Measurements from ENCODE around the gene PSMB5. TPM values are rescaled to one million over a fixed set of nuclear protein-coding genes. Genes with fewer than 3 reads are reported as not detected.

The PSMB5 gene
- total and polyA plus RNA-seq, 2 of the 13 experiments (the other 11 are each of a cell fraction or from before 2014, with no cell fraction given) = 705 to 871 TPM

GRCh38 chr14:22977684-22978486 lies 56.8 kb downstream of the PSMB5 start (continued):
- TF ChIP-seq PAXIP1 (CRISPR knock-in tag; conservative IDR thresholded peaks at IDR 0.05) (peak; percentile 100), FOSL2 (CRISPR knock-in tag; IDR thresholded peaks at IDR 0.05) (peak; percentile 99), YEATS2 (CRISPR knock-in tag; IDR thresholded peaks at IDR 0.05; ENCODE audit: borderline replicate concordance) (no peak; the same call in 1 of the 2 replicates), ASH2L (IDR thresholded peaks at IDR 0.05; ENCODE audit: insufficient read length, low read depth, low read length) (peak; percentile 47), ZNF639 (CRISPR knock-in tag; conservative IDR thresholded peaks at IDR 0.05) (no peak; the same call in 1 of the 2 replicates), ZNF3 (CRISPR knock-in tag; IDR thresholded peaks at IDR 0.05) (no peak), ZNF572 (CRISPR knock-in tag; IDR thresholded peaks at IDR 0.05) (no peak), MAFG (CRISPR knock-in tag; IDR thresholded peaks at IDR 0.05) (no peak), ZNF33A (CRISPR knock-in tag; IDR thresholded peaks at IDR 0.05; ENCODE audit: borderline replicate concordance) (no peak), ZBED4 (CRISPR knock-in tag; IDR thresholded peaks at IDR 0.05; ENCODE audit: borderline replicate concordance) (peak; percentile 81), ZNF629 (CRISPR knock-in tag; conservative IDR thresholded peaks at IDR 0.05) (no peak), SP5 (CRISPR knock-in tag; IDR thresholded peaks at IDR 0.05; ENCODE audit: borderline replicate concordance, low read depth) (peak; percentile 96), TRIM24 (CRISPR knock-in tag; IDR thresholded peaks at IDR 0.05) (no peak), RNF219 (CRISPR knock-in tag; IDR thresholded peaks at IDR 0.05) (no peak), SAP130 (CRISPR knock-in tag; IDR thresholded peaks at IDR 0.05; ENCODE audit: low read depth) (peak; percentile 98), ONECUT2 (CRISPR knock-in tag; IDR thresholded peaks at IDR 0.05) (no peak), RORA (CRISPR knock-in tag; IDR thresholded peaks at IDR 0.05) (no peak), CCDC6 (CRISPR knock-in tag; IDR thresholded peaks at IDR 0.05) (no peak), ZNF160 (CRISPR knock-in tag; IDR thresholded peaks at IDR 0.05) (no peak)
